HG03280 (cell line): Measurements from ENCODE around the gene RIC8B.
A peak's percentile ranks its signal among the peaks of the same experiment; 100 is the strongest.
"Not testable (repeated sequence)": the region's sequence is repeated elsewhere in the genome, so short reads cannot be mapped to it uniquely, and the experiment has no call there.

Experiments used
- ATAC-seq: cut with Tn5 transposase; IDR thresholded peaks from one replicate; pipeline ENCODE4 v1.9.1; 2021; ENCODE audit warnings: mild to moderate bottlenecking, moderate library complexity; ENCODE audit not compliant: unreplicated experiment

RIC8B gene

GRCh38 chr12:106774005-106774807 is at the start of gene RIC8B:
Gene RIC8B (plus strand): TSS chr12:106774682. CDS start chr12:106774746, 64 bp downstream.
- ATAC-seq = peak; percentile 81

GRCh38 chr12:106724934-106725333 is 49.5 kb upstream of the RIC8B start:
- no peak for ATAC-seq

GRCh38 chr12:106726603-106727202 is 47.8 kb upstream of the RIC8B start:
- not testable (repeated sequence) for ATAC-seq

GRCh38 chr12:106729611-106730010 is 44.9 kb upstream of the RIC8B start:
- no peak for ATAC-seq

- ATAC-seq = no peak
These were observed 41.6 kb upstream of the RIC8B start for GRCh38 chr12:106732890-106733289.

- no peak for ATAC-seq
These were observed 40.8 kb upstream of the RIC8B start for GRCh38 chr12:106733660-106734059.

GRCh38 chr12:106736051-106736957 is 38.2 kb upstream of the RIC8B start:
- ATAC-seq = no peak

GRCh38 chr12:106739318-106739717 is 35.2 kb upstream of the RIC8B start:
- ATAC-seq = no peak

GRCh38 chr12:106739815-106740530 is 34.5 kb upstream of the RIC8B start:
- no peak for ATAC-seq

GRCh38 chr12:106740818-106741217 is 33.7 kb upstream of the RIC8B start:
- no peak for ATAC-seq

- no peak for ATAC-seq
These were observed 33.2 kb upstream of the RIC8B start for GRCh38 chr12:106741247-106741646.

GRCh38 chr12:106743270-106743988 is 31.1 kb upstream of the RIC8B start:
- ATAC-seq = no peak

GRCh38 chr12:106744600-106744999 is 29.9 kb upstream of the RIC8B start:
- ATAC-seq = no peak

GRCh38 chr12:106745181-106745745 is 29.2 kb upstream of the RIC8B start:
- ATAC-seq = no peak

GRCh38 chr12:106747973-106748436 is 26.5 kb upstream of the RIC8B start:
- no peak for ATAC-seq

GRCh38 chr12:106750524-106750923 is 24.0 kb upstream of the RIC8B start:
- no peak for ATAC-seq

- peak; percentile 99 for ATAC-seq
These were observed 21.0 kb upstream of the RIC8B start for GRCh38 chr12:106753526-106753925.

GRCh38 chr12:106754331-106754730 is 20.2 kb upstream of the RIC8B start:
- ATAC-seq = no peak

GRCh38 chr12:106757623-106758348 is 16.7 kb upstream of the RIC8B start:
- ATAC-seq = no peak
